Pulmonary artery endothelial cell (primary cell): ENCODE results near the gene MDH2. TPM values are rescaled to one million over a fixed set of nuclear protein-coding genes. Genes with fewer than 3 reads are reported as not detected.
"Not testable (repeated sequence)": the region's sequence is repeated elsewhere in the genome, so short reads cannot be mapped to it uniquely, and the experiment has no call there.

Experiments
- DNase-seq: peaks from one replicate; pipeline ENCODE4 v3.0.0-alpha.2; 2011; ENCODE audit warnings: low read depth, low spot score
- total RNA-seq: library from RNA; depleted of rRNA; stranded (reverse); fragments of >200 nt; gene quantifications from 2 replicates; pipeline ENCODE4 v1.2.3, GENCODE V29; 2014

Gene MDH2
- total RNA-seq, 1 donor from 2014 or later = 51.6 TPM

DNA sequence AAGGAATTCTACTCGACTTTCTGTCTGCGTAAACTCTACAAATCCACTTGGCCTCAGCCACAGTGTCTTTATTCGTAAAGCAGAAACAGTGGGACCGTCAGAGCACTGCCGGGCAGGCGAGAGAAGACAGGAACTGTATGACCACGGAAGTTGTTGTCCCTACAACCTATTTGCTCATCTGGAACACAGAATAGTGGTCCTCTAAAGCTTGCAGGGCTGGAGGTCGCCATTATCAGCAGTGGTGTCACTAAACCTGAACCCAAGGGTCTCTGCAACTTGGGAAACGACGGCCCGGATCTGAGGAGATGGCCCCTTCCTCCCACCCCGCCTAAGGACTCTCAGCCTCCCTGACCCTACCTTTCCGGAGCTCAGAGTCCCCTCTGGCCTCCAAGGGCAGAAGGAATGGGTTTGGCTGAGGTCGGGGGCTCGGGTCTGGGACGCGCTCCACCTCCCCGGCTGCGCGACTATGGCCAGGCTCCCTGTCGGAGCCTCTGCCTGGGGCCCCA is 548 bp upstream of the MDH2 start:
- DNase-seq = no peak

DNA sequence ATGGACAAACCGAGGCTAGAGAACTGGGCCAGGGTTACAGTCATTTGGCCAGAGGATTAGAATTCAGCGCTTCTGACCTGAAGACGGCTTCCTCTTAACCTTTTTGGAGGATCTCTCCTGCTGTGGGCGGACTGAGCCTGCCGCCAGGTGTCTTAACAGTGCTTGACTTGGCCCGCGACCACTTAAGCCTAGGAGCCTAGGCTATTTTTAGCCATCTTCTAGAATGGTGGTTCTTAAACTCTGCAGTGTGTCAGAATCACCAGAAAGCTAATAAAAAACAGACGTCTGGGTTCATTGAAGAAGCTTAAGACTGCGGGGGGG is 722 bp downstream of the MDH2 start:
- no peak for DNase-seq

DNA sequence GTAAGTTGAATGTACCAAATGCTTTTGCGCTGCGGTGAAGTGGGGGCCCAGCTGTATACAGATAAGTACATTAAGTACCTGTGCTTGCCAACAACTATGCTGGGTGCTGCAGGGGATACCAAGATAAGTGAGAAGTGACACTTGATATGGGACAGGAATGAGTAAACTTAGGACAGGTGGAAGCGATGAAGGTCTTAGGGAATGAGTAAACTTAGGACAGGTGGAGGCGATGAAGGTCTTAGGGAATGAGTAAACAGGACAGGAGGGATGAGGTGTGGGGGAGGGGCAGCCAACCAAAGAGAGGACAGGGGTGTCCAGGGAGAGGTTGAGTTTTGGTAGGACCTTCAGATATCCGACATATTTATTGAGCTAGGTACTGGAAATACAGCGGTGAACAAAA is 1.4 kb downstream of the MDH2 start:
- no peak for DNase-seq

DNA sequence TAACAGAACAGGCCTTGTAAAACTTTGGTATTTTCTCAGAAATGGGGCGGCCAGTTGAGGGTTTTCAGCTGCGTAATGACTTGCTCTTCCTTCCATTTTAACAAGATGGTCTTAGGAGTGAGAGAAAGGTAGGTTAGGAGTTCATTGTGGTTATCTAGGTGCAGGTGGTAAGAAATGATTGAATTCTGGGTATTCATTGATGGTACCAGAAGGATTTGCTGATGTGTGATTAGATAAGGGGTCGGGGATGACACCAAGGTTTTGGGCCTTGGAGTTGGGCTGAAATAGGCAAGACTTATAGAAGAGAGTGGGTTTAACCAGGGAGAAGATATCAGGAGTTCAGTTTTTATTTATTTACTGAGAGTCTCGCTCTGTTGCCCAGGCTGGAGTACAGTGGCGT is 2.6 kb downstream of the MDH2 start:
- DNase-seq = no peak

DNA sequence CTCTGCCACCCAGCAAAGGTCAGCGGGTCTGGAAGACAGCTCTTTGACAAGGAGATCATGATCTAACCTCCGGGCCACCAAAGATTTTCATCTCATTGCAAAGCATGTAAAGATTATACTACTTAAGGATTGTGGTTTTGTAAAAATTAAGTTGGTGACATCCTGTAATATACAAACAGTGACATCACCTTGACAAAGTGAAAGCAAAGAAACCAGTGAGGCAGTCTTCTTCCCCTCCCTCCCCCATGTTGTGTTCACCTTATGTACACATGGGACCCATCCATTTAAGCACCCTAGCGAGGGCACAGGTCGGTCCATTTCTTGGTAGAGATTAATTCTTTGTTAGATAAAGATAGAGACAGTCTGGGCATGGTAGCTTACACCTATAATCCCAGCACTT is 3.9 kb downstream of the MDH2 start:
- no peak for DNase-seq

DNA sequence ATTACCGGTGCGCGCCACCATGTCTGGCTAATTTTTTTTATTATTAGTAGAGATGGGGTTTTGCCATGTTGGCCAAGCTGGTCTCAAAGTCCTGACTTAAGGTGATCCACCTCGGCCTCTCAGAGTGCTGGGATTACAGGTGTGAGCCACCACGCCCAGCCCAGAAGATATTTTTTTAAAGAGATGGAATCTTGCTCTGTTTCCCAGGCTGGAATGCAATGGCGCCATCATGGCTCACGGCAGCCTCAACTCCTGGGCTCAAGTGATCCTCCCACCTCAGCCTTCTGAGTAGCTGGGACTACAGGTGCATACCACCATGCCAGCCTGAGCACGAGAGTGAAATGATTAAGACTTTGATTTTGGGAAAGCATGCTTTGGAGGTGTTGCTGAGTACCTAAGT is 4.8 kb downstream of the MDH2 start:
- not testable (repeated sequence) for DNase-seq

DNA sequence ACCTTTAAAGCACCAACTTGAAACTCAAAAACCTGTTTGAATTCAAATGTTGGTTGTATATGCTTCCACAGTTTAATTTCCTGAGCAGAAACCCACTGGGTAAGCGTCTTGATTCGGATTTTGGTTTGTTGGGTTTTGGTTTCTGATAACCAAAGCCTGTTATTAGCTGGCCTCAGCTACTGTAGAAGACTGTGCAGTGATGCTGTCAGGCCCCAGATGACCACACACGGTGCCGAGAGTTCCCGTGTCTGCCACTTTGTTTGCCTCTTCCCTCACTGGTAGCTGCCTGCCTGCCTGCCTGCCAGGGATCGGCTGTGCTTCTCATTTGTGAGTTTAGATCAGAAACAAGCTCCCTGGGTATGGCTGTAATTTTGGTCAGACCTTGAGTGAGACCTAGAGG is 5.6 kb downstream of the MDH2 start:
- DNase-seq = no peak

DNA sequence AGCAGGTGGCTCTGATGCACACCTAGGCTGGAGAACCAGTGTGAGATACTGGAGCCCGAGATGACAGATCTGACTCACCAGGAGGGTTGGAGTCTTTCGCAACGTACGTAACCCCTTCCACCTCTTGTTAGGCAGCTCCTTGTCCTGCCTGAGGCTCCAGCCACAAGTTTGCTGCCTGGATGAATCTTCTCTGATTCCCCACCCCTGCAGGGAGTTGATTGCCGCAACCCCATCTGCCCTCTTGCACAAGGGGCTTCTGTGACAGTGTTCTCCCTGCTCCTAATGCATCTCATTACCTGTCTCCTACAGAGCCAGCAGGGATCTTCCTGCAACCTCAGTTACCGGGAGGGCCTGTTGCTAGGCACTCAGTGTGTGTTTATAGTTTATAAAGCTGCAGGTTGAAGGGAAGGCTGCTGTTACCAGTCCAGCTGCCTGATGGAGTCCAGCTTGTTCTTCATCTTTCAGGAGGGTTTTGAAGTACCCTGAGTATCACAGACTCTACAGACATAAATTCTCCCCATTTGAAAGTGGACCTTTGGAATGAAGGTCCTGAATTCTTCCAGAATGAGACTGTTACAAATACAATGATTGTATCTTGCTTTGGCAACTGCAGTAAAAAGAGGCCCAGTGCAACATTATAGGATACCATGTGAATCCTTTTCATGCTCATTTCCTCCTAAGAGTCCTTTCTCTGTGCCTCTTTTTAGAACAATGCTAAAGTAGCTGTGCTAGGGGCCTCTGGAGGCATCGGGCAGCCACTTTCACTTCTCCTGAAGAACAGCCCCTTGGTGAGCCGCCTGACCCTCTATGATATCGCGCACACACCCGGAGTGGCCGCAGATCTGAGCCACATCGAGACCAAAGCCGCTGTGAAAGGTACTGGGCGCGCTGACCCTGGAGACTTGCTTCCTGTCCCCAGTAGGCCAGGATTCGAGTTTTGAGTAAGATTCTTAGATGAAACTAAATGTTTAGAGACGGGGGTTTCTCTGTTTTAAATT is 6.5 kb downstream of the MDH2 start:
- DNase-seq = no peak

DNA sequence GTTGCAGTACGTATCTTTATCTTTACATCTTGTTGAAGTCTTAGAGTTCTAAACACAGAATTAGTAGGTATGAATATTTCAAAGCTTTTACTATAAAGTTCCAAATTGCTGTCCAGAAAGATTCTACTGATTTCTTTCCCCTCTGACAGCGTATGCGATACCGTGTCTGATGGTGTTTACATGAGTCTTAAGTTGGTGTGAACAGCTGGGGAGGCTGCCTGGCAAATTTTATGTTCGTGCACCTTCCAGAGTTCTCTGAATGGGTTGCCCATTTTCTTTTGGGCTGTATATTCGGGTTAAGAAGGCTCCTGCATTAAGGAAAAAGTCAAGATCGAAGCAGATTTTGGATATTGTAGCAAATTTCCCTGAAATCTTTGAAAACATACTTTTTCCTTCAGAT is 8.3 kb downstream of the MDH2 start:
- DNase-seq = no peak

DNA sequence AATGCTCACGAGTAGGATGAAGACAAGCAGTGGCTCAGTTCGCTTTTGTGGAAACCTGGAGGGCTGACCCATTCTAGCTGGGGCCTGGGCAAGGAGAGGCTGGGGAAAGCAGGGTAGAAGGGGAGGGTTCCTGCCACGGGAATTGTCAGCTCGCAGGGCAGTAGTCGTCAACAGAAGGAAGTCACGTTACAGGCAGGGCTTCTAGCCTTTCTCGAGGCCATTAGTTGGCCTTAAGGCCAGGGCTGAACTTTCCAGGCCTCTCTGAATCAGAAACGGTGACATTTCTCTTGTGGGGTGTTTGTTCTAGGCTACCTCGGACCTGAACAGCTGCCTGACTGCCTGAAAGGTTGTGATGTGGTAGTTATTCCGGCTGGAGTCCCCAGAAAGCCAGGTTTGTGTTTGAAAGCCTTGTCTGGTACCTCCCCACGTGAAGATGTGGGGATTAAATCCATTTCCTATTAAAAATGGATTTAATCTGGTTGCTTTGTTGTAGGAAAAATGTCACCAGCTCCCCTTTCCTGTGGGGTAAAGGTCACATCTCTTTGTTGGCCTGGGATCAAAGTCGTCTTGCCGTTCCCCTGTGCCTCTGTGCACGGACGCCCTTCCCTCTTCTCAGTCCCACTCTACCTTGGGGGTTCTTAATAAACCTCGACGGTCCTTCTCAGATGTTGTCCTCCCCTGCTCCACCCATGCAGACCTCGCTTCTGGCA is 9.4 kb downstream of the MDH2 start:
- no peak for DNase-seq

DNA sequence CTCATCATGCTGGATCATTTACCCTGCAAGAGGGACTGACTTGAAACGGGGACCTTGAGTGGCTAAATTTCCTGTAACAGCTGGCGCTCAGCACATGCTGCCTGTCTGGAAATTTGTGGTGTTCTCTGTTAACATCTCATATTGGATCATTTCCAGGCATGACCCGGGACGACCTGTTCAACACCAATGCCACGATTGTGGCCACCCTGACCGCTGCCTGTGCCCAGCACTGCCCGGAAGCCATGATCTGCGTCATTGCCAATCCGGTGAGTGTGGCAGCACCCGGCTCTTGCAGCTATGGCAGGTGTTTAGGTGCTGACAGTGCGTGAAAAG is 9.9 kb downstream of the MDH2 start:
- no peak for DNase-seq

DNA sequence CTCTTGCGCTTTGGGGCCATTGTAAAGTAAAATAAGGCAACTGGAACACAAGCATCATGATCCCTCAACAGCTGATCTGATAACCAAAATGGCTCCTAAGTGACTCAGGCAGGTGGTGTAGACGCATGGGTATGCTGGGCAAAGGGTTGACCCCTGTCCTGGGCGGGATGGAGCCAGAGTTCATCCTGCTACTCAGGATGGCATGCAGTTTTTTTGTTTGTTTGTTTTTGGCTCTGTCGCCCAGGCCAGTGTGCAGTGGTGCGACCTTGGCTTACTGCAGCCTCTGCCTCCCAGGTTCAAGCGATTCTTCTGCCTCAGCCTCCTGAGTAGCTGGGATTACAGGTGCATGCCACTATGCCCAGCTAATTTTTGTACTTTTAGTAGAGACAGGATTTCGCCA is 10.8 kb downstream of the MDH2 start:
- not testable (repeated sequence) for DNase-seq

DNA sequence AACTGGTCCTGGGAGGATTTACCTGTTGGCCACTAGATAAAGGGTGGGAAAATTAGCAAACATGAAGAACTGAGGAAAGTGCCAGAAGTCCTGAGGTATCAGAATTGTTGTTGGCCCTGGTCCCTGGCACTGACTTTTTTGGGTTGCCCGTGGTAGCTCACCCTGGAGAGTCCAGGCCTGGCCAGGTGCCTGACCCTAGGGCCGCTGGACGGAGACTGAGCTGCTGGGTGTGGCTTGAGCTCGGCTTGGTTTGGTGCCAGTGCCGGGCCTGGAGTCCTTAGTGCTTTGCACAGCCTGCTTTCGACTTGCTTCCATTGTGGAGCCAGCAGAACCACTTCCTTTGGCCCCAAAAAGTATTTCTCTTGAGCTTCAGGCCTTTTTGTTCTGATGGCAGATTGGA is 12.9 kb downstream of the MDH2 start:
- DNase-seq = no peak

DNA sequence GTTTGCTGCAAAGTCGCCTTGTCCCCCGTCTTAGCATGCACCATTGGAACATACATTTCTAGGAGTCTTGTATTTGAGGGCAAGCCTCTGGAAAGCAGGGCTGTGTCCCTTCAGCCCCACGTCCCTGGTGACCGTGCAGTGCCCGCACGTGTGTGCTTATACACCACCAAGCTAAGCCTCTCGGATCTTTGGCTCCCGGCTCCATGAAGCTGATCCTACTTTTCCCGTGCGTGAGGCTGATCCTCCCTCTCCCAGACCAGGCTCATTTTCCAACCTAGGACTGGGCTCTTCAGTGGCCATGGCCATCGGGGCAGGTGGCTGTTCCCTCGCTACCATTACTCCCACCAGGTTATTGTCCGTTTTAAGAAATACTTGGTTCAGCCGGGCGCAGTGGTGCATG is 14.3 kb downstream of the MDH2 start:
- DNase-seq = no peak

DNA sequence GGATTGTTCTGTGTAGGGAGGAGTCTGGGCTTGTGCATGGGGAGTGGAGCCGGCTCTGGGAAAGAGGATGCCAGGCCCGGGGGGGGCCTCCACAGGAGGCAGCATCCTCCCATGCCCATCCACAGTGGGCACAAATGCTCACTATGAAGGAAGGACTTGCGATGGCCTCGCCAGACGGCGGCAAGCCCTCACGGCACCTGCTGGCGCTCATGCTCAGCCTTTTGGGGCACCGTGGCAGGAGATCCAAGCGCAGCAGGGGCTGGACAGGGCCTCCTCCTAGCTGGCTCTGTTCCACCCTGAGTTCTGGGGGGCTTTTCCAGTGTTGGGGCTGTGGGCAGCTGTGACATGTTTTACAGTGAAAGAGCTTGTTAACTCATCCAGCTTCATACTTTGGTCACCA is 15.2 kb downstream of the MDH2 start:
- DNase-seq = no peak

DNA sequence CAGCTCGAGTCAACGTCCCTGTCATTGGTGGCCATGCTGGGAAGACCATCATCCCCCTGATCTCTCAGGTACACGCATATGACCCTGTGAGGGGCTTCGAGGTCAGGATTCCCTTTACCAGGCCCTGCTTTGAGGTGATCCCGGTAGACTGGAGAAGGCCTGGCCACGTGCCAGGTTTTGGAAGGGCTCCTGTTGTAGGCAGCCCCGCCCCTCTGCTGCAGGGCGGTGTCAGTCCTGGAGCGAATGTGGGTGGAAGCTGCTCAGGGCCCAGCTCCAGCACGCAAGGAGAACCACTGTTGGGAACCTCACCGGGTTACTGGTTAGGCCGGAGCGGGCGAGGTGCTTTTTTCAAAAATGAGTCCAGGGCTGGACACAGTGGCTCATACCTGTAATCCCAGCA is 15.6 kb downstream of the MDH2 start:
- no peak for DNase-seq

DNA sequence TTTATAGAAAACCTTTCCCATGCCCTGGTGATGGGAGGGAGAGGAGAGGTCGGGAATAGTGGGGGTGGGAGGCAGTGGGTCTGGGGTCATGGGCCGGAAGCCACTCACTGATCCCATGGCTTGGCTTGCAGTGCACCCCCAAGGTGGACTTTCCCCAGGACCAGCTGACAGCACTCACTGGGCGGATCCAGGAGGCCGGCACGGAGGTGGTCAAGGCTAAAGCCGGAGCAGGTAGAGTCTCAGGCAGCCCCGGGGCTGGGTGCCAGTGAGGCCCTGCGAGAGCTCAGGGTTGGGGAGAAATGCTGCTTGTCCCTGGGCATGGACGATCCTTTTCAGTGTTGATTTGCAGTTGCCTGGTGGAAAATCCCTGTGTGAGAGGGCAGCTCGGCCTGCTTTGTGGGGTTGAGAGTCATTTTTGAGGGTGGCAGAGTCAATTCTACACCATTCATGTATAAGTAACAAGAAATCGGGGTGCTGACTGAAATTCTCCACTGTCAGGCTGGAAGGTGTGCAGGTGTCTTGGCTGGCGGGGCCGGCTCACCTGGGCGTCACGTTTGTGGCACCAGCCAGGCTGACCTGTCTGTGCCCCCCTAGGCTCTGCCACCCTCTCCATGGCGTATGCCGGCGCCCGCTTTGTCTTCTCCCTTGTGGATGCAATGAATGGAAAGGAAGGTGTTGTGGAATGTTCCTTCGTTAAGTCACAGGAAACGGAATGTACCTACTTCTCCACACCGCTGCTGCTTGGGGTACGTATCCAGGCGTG is 16.5 kb downstream of the MDH2 start:
- DNase-seq = no peak

DNA sequence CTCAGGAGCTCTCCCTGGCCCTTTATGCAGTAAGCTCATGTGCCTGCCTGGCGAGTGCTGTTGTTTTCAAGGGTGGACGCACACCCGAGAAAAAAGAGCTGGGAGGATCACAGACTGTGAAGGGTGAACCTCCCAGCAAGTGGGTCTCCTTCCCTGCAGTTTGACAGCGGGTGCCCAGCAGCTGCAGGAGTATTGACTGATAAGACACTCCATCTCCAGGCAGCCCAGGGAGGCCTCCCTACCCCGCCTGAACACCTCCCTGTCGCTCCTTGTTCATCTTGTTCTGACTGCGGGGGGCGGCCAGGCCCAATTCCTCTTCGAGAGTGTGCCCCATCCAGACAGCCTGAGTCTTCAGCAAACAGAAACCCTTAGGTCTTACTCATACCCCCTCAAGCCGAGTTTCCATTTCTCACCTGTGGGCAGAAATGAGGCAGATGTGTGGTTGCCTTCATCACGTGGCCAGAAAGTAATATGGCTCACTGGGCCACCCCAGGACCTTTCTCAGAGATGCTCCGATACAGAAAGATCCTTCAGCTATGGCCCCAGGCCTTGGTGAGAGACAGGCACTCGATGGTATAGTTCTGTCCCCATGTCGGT is 17.2 kb downstream of the MDH2 start:
- no peak for DNase-seq

DNA sequence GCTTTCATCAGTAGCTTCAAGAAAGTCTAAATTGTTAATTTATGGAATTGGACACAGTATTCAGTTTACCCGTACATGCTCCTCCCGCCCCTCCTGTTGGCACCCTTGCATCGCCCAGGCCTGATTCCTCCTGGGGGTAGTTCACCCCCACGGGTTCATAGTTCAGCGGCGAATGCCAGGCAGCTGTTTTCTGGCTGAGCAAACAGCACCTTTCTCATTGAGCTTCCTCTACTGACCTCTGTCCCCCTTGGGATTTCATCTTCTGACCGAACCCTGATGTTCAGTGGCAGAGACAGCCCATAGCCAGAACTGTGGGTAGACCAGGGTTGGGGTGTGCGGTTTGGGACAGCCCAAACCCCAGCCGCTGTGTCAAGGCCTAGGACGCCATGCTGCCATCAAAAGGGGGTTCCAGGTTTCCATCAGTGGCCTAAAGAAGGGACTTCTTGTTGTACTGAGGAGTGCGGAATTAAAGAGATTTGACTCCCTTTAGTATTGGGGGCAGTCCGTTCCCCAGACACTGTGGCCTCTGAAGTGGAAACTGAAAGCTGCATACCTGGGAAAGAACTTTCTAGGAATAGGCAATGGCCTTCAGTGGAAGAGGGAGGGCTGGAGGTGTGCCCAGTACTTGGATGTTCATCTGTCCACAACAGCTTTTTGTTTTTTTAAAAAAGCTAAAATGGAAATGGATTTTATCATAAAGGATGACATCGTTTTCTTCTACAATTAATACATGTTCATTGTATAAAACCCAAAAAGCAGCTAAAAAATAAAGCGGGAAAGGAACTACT is 19.0 kb downstream of the MDH2 start:
- DNase-seq = no peak

DNA sequence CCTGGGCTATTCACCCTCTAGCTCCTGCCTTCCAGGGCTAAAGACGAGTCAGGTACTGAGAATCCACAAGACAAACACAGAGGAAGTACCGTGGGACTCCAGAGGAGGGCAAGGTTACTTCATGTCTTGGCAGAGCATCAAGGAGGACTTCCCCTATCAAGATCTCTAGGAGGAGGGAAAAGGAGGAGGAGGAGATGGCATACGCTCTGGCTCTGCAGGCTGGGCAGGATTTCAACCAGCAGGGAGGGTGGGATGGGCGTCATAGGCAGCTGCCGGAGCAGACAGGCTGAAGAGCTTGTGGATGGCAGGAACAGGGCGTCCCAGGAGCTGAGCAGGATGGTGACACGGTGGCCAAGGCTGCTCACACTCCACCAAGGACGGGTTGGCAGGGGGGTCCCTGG is 21.3 kb downstream of the MDH2 start:
- DNase-seq = peak; percentile 49
